Heart left ventricle (tissue), 16 donors: ENCODE measurements around the gene SNAPIN. TPM values are rescaled to one million over a fixed set of nuclear protein-coding genes. Genes with fewer than 3 reads are reported as not detected.
A peak's percentile ranks its signal among the peaks of the same experiment; 100 is the strongest.

Source experiments
- ATAC-seq, 4 donors: fragments of 200-7000 bp; cut with Tn5 transposase; one replicate each; pipeline ENCODE4 v1.9.1; 2020 to 2022; ENCODE audit warnings: moderate library complexity in 4 of 4, mild to moderate bottlenecking in 3 of 4, moderate number of reproducible peaks in 1 of 4
- DNase-seq, 5 donors: peaks; one replicate each; pipeline ENCODE4 v3.0.0-alpha.2; 2020
- H3K27ac ChIP-seq, 12 donors: fragments of 200-600 bp; sonication (generic) in 4 of 12; one replicate each; pipeline versions ENCODE4 v1.5.0 to v1.8.0; 2016 to 2022; ENCODE audit warnings: mild to moderate bottlenecking in 2 of 12
- H3K27me3 ChIP-seq, 9 donors: fragments of 200-600 bp; sonication (generic) in 2 of 9; one replicate each; pipeline versions ENCODE4 v1.5.1 to v1.8.0; 2016 to 2022; ENCODE audit warnings: mild to moderate bottlenecking in 3 of 9
- H3K36me3 ChIP-seq, 9 donors: fragments of 200-600 bp; sonication (generic) in 2 of 9; one replicate each; pipeline versions ENCODE4 v1.5.0 to v1.8.0; 2018 to 2022; ENCODE audit warnings: mild to moderate bottlenecking in 2 of 9
- H3K4me1 ChIP-seq, 12 donors: fragments of 200-600 bp; sonication (generic) in 4 of 12; one replicate each; pipeline versions ENCODE4 v1.5.0 to v1.8.0; 2016 to 2022; ENCODE audit warnings: mild to moderate bottlenecking in 3 of 12
- H3K4me3 ChIP-seq, 12 donors: fragments of 200-600 bp; sonication (generic) in 4 of 12; one replicate each; pipeline versions ENCODE4 v1.5.0 to v1.8.0; 2017 to 2022; ENCODE audit warnings: mild to moderate bottlenecking in 9 of 12, moderate library complexity in 4 of 12
- H3K9me3 ChIP-seq, 12 donors: fragments of 200-600 bp; sonication (generic) in 4 of 12; one replicate each; pipeline versions ENCODE4 v1.5.0 to v1.8.0; 2016 to 2022; ENCODE audit warnings: mild to moderate bottlenecking in 1 of 12
- CTCF ChIP-seq, 12 donors: fragments of 200-600 bp; sonication (generic) in 4 of 12; IDR thresholded peaks; one replicate each; pipeline versions ENCODE4 v1.5.0 to v1.8.0; 2018 to 2022; ENCODE audit warnings: antibody characterized with exemption in 12 of 12, mild to moderate bottlenecking in 5 of 12
- POLR2A ChIP-seq, 2 donors: fragments of 450-650 bp; IDR thresholded peaks; one replicate each; pipeline ENCODE4 v1.6.1; 2017; ENCODE audit warnings: antibody characterized with exemption in 2 of 2, mild to moderate bottlenecking in 2 of 2, moderate library complexity in 2 of 2
- WGBS, 4 donors: extraction: QIAGEN DNeasy Blood & Tissue Kit in 2 of 4; methylation state at CpG; one replicate each; pipeline versions ENCODE4 v1.1.5 to v1.1.7; 2013 to 2018; 5-methylcytosine and 5-hydroxymethylcytosine counted together
- intact Hi-C, 10 donors: fragments of 100-400 bp; cut with DNase I; formaldehyde crosslinking; loops; one replicate each; pipeline versions ENCODE4 v1.11.1 to v1.14.2; 2022
- polyA plus RNA-seq, 2 donors: library from polyadenylated mRNA; stranded (reverse); fragments of 200-250 nt; gene quantifications; one replicate each; pipeline ENCODE4 v1.2.3, GENCODE V29; 2013
- total RNA-seq, 9 donors: library from RNA; depleted of rRNA in 2 of 9; stranded (reverse); fragments of >200 nt in 2 of 9; fragmentation: NEBNext Ultra II Directional in 3 of 9; extraction: Animal tissue kit (Norgen Biotek cat#: 25700) in 3 of 9; gene quantifications; one replicate each; pipeline versions ENCODE4 v1.1.0 to v1.2.4, GENCODE V29; 2016 to 2023
- donor health status: ischemic (EF 13 %, LVEDD 7.1; RV severe dilation, severe dysfunction).
- donor health status: healthy with polysubstance abuse.
- donor health status: DM: no; HTN: yes; CAD: no.
- donor health status: DM: no; HTN: no; CAD: no.
- donor health status: ischemic (EF 25% LVEDD 6.9; RV normal size, moderate dysfunction).
- donor health status: ischemic (EF 25% LVEDD 5.7; RV mildly dilated, moderate dysfunction).
- donor health status: healthy.
- donor health status: DM: yes; HTN: yes; CAD: no.
- donor health status: ischemic (EF 35%, LVEDD 5.7; RV mildly dilated, moderate dysfunction).
- donor health status: nonischemic (EF 11% LVEDD 7.7; RV severe dilation, severe dysfunction).
- donor health status: DM: yes; HTN: yes; CAD: no.
- donor health status: PGD.
- donor health status: ischemic (EF 29% LVEDD 5.4; RV normal size, mild dysfunction).
- donor health status: nonischemic (EF 23%, LVEDD 6.1; RV moderate dilation, normal function).

The SNAPIN gene
- total and polyA plus RNA-seq, 11 donors = 53.7 to 88.7 (median 67.9) TPM

- Histone ChIP-seq H3K36me3 (peaks cover 0 to 33% (median 25%) of the 10 kb centered on the region in 9 donors), H3K27ac (peak overlapping the region in 2 of 12 donors; percentile 12 to 28), H3K9me3 (no peaks in the 10 kb centered on the region), H3K4me3 (no peak overlapping the region), H3K4me1 (peaks cover 0 to 49% (median 13%) of the 10 kb centered on the region in 12 donors), H3K27me3 (no peaks in the 10 kb centered on the region)
- ATAC-seq = peak in 2 of 4 donors; percentile 3 to 9
- no peak for DNase-seq
- 37 to 62% (median 53%) methylated on average over 3 of the region's 3 CpGs for WGBS, 4 donors
- intact Hi-C loops = no loop called here
- TF ChIP-seq CTCF (IDR thresholded peaks at IDR 0.05) (no peak), POLR2A (IDR thresholded peaks at IDR 0.05) (no peak)
These were observed 9.2 kb upstream of the SNAPIN start for GRCh38 chr1:153649137-153649862.

GRCh38 chr1:153649863-153650235 lies 8.7 kb upstream of the SNAPIN start:
- Histone ChIP-seq H3K4me1 (peaks cover 0 to 46% (median 9%) of the 10 kb centered on the region in 12 donors), H3K36me3 (peaks cover 0 to 27% (median 19%) of the 10 kb centered on the region in 9 donors), H3K27ac (peak overlapping the region in 2 of 12 donors; percentile 12 to 28), H3K4me3 (no peak overlapping the region), H3K27me3 (no peaks in the 10 kb centered on the region), H3K9me3 (no peaks in the 10 kb centered on the region)
- DNase-seq (peak in 4 of 5 donors; percentile 46 to 82 (median 78)), ATAC-seq (peak; percentile 57 to 87 (median 76))
- TF ChIP-seq POLR2A (IDR thresholded peaks at IDR 0.05) = no peak
- no peak for TF ChIP-seq CTCF (IDR thresholded peaks at IDR 0.05)
- WGBS, 4 donors = 70 to 85% (median 81%) methylated on average over 2 of the region's 2 CpGs
- intact Hi-C loops = loop anchor here in 2 of 10 donors (5.0 to 10.0 kb wide), 2 partner anchors 48 to 75 kb away; no protein-coding TSS in a partner anchor

GRCh38 chr1:153651771-153652170 lies 6.7 kb upstream of the SNAPIN start:
- peaks cover 0 to 8% (median under 1%) of the 10 kb centered on the region in 9 donors for H3K36me3 ChIP-seq
- no peaks in the 10 kb centered on the region for H3K27me3 ChIP-seq
- 83 to 94% (median 88%) methylated on average over 1 of the region's 1 CpG for WGBS, 4 donors
- DNase-seq = no peak
- intact Hi-C loops = loop anchor here in 2 of 10 donors (5.0 to 10.0 kb wide), 2 partner anchors 49 to 77 kb away; no protein-coding TSS in a partner anchor
- no peak for ATAC-seq
- TF ChIP-seq CTCF (IDR thresholded peaks at IDR 0.05) = no peak
- no peak for TF ChIP-seq POLR2A (IDR thresholded peaks at IDR 0.05)
- no peak overlapping the region for H3K4me3 ChIP-seq
- H3K9me3 ChIP-seq = no peaks in the 10 kb centered on the region
- H3K27ac ChIP-seq = no peak overlapping the region
- H3K4me1 ChIP-seq = peaks cover 0 to 28% (median 9%) of the 10 kb centered on the region in 12 donors

- WGBS, 4 donors = 39 to 65% (median 57%) methylated on average over 3 of the region's 3 CpGs
- intact Hi-C loops = loop anchor here in 2 of 10 donors (5.0 to 10.0 kb wide), 2 partner anchors 51 to 78 kb away; no protein-coding TSS in a partner anchor
These were observed 5.5 kb upstream of the SNAPIN start for GRCh38 chr1:153652805-153653500.

More at GRCh38 chr1:153652805-153653500, 5.5 kb upstream of the SNAPIN start:
- H3K9me3 ChIP-seq = no peaks in the 10 kb centered on the region
- H3K4me1 ChIP-seq = peaks cover 0 to 23% (median 8%) of the 10 kb centered on the region in 12 donors
- no peaks in the 10 kb centered on the region for H3K27me3 ChIP-seq
- peak in 2 of 4 donors; percentile 26 to 29 for ATAC-seq
- H3K4me3 ChIP-seq = no peak overlapping the region
- DNase-seq = no peak
- TF ChIP-seq POLR2A (IDR thresholded peaks at IDR 0.05) (no peak), CTCF (IDR thresholded peaks at IDR 0.05) (no peak)
- H3K27ac ChIP-seq = peak overlapping the region in 11 of 12 donors; percentile 4 to 82 (median 43)
- no peaks in the 10 kb centered on the region for H3K36me3 ChIP-seq
